Measurements from ENCODE around the gene SLC12A8.

SLC12A8 gene

GRCh38 chr3:125061170-125061569 lies 151.4 kb downstream of the SLC12A8 start:
- Histone ChIP-seq H3K9me3 (ENCODE audit: control extremely low read depth in 1 of 5, control insufficient read depth in 4 of 5, insufficient read depth in 2 of 5, low read depth in 1 of 5, low read length in 4 of 5) (peaks cover 0 to 2% (median 0%) of the 10 kb centered on the region in 5 experiments), H3K27ac (ENCODE audit: insufficient read depth in 1 of 2, low read depth in 1 of 2, low read length in 2 of 2, poor library complexity in 1 of 2, severe bottlenecking in 2 of 2) (no peak overlapping the region), H3K27me3 (replicated peaks in 2 of 5; ENCODE audit: control insufficient read depth in 4 of 5, insufficient read depth in 5 of 5, low read length in 4 of 5) (peaks cover 0 to 4% (median 0%) of the 10 kb centered on the region in 5 experiments), H3K36me3 (ENCODE audit: control insufficient read depth in 4 of 4, insufficient read depth in 4 of 4, low read length in 3 of 4) (no peaks in the 10 kb centered on the region), H3K4me1 (ENCODE audit: control extremely low read depth in 1 of 4, control insufficient read depth in 4 of 4, insufficient read depth in 4 of 4, low read length in 3 of 4) (peaks cover 0 to 4% (median 4%) of the 10 kb centered on the region in 4 experiments), H3K4me3 (ENCODE audit: control insufficient read depth in 1 of 7, extremely low read depth in 1 of 7, insufficient read depth in 4 of 7, low read depth in 2 of 7, low read length in 6 of 7) (no peak overlapping the region)
- ChIA-PET POLR2A (no interaction called here), CTCF (no interaction called here)
- no peak for DNase-seq
- 91% methylated on average over 4 of the region's 4 CpGs for WGBS (ENCODE audit: insufficient coverage)

GRCh38 chr3:125059488-125060245 lies 152.9 kb downstream of the SLC12A8 start:
- H3K36me3 ChIP-seq (ENCODE audit: control insufficient read depth in 4 of 4, insufficient read depth in 4 of 4, low read length in 3 of 4), result no peaks in the 10 kb centered on the region
- H3K27me3 ChIP-seq (replicated peaks in 2 of 5; ENCODE audit: control insufficient read depth in 4 of 5, insufficient read depth in 5 of 5, low read length in 4 of 5), result peaks cover 0 to 4% (median 0%) of the 10 kb centered on the region in 5 experiments
- peaks cover 0 to 12% (median 10%) of the 10 kb centered on the region in 4 experiments for H3K4me1 ChIP-seq (ENCODE audit: control extremely low read depth in 1 of 4, control insufficient read depth in 4 of 4, insufficient read depth in 4 of 4, low read length in 3 of 4)
- POLR2A ChIA-PET, result no interaction called here
- 91% methylated on average over 6 of the region's 7 CpGs for WGBS (ENCODE audit: insufficient coverage)
- CTCF ChIA-PET, result no interaction called here
- H3K4me3 ChIP-seq (ENCODE audit: control insufficient read depth in 1 of 7, extremely low read depth in 1 of 7, insufficient read depth in 4 of 7, low read depth in 2 of 7, low read length in 6 of 7), result no peak overlapping the region
- H3K27ac ChIP-seq (ENCODE audit: insufficient read depth in 1 of 2, low read depth in 1 of 2, low read length in 2 of 2, poor library complexity in 1 of 2, severe bottlenecking in 2 of 2), result no peak overlapping the region
- H3K9me3 ChIP-seq (ENCODE audit: control extremely low read depth in 1 of 5, control insufficient read depth in 4 of 5, insufficient read depth in 2 of 5, low read depth in 1 of 5, low read length in 4 of 5), result peaks cover 0 to 2% (median 0%) of the 10 kb centered on the region in 5 experiments
- DNase-seq, result no peak

GRCh38 chr3:125058959-125059358 lies 153.6 kb downstream of the SLC12A8 start:
- 93% methylated on average over 3 of the region's 3 CpGs for WGBS (ENCODE audit: insufficient coverage)
- H3K36me3 ChIP-seq (ENCODE audit: control insufficient read depth in 4 of 4, insufficient read depth in 4 of 4, low read length in 3 of 4), result no peaks in the 10 kb centered on the region
- no peak overlapping the region for H3K27ac ChIP-seq (ENCODE audit: insufficient read depth in 1 of 2, low read depth in 1 of 2, low read length in 2 of 2, poor library complexity in 1 of 2, severe bottlenecking in 2 of 2)
- H3K4me1 ChIP-seq (ENCODE audit: control extremely low read depth in 1 of 4, control insufficient read depth in 4 of 4, insufficient read depth in 4 of 4, low read length in 3 of 4), result peaks cover 0 to 19% (median 15%) of the 10 kb centered on the region in 4 experiments
- H3K4me3 ChIP-seq (ENCODE audit: control insufficient read depth in 1 of 7, extremely low read depth in 1 of 7, insufficient read depth in 4 of 7, low read depth in 2 of 7, low read length in 6 of 7), result no peak overlapping the region
- CTCF ChIA-PET, result interaction anchor here (0.7 to 0.8 kb wide), 2 partner anchors 10 to 14 kb away, joined by 3 read pairs; no protein-coding TSS in a partner anchor
- no peaks in the 10 kb centered on the region for H3K9me3 ChIP-seq (ENCODE audit: control extremely low read depth in 1 of 5, control insufficient read depth in 4 of 5, insufficient read depth in 2 of 5, low read depth in 1 of 5, low read length in 4 of 5)
- H3K27me3 ChIP-seq (replicated peaks in 2 of 5; ENCODE audit: control insufficient read depth in 4 of 5, insufficient read depth in 5 of 5, low read length in 4 of 5), result peaks cover 0 to 4% (median 0%) of the 10 kb centered on the region in 5 experiments
- POLR2A ChIA-PET, result no interaction called here
- DNase-seq, result no peak

GRCh38 chr3:125058529-125058928 lies 154.0 kb downstream of the SLC12A8 start:
- ChIA-PET POLR2A (no interaction called here), CTCF (interaction anchor here (0.7 to 0.8 kb wide), 2 partner anchors 11 to 14 kb away, joined by 3 read pairs; no protein-coding TSS in a partner anchor)
- WGBS (ENCODE audit: insufficient coverage), result 97% methylated on average over 3 of the region's 3 CpGs
- Histone ChIP-seq H3K4me1 (ENCODE audit: control extremely low read depth in 1 of 4, control insufficient read depth in 4 of 4, insufficient read depth in 4 of 4, low read length in 3 of 4) (peaks cover 0 to 22% (median 16%) of the 10 kb centered on the region in 4 experiments), H3K27me3 (replicated peaks in 2 of 5; ENCODE audit: control insufficient read depth in 4 of 5, insufficient read depth in 5 of 5, low read length in 4 of 5) (peaks cover 0 to 4% (median 0%) of the 10 kb centered on the region in 5 experiments), H3K9me3 (ENCODE audit: control extremely low read depth in 1 of 5, control insufficient read depth in 4 of 5, insufficient read depth in 2 of 5, low read depth in 1 of 5, low read length in 4 of 5) (no peaks in the 10 kb centered on the region), H3K36me3 (ENCODE audit: control insufficient read depth in 4 of 4, insufficient read depth in 4 of 4, low read length in 3 of 4) (no peaks in the 10 kb centered on the region), H3K27ac (ENCODE audit: insufficient read depth in 1 of 2, low read depth in 1 of 2, low read length in 2 of 2, poor library complexity in 1 of 2, severe bottlenecking in 2 of 2) (no peak overlapping the region), H3K4me3 (ENCODE audit: control insufficient read depth in 1 of 7, extremely low read depth in 1 of 7, insufficient read depth in 4 of 7, low read depth in 2 of 7, low read length in 6 of 7) (no peak overlapping the region)
- no peak for DNase-seq

GRCh38 chr3:125057186-125057850 lies 155.2 kb downstream of the SLC12A8 start:
- H3K4me1 ChIP-seq (ENCODE audit: control extremely low read depth in 1 of 4, control insufficient read depth in 4 of 4, insufficient read depth in 4 of 4, low read length in 3 of 4), result peaks cover 0 to 32% (median 24%) of the 10 kb centered on the region in 4 experiments
- ChIA-PET POLR2A (no interaction called here), CTCF (interaction anchor here (1.0 kb wide), 1 partner anchor 61 kb away, joined by 3 read pairs; no protein-coding TSS in a partner anchor)
- no peaks in the 10 kb centered on the region for H3K36me3 ChIP-seq (ENCODE audit: control insufficient read depth in 4 of 4, insufficient read depth in 4 of 4, low read length in 3 of 4)
- 93% methylated on average over 1 of the region's 3 CpGs for WGBS (ENCODE audit: insufficient coverage)
- no peak for DNase-seq
- no peak overlapping the region for H3K4me3 ChIP-seq (ENCODE audit: control insufficient read depth in 1 of 7, extremely low read depth in 1 of 7, insufficient read depth in 4 of 7, low read depth in 2 of 7, low read length in 6 of 7)
- peaks cover 0 to 4% (median 0%) of the 10 kb centered on the region in 5 experiments for H3K27me3 ChIP-seq (replicated peaks in 2 of 5; ENCODE audit: control insufficient read depth in 4 of 5, insufficient read depth in 5 of 5, low read length in 4 of 5)
- H3K27ac ChIP-seq (ENCODE audit: insufficient read depth in 1 of 2, low read depth in 1 of 2, low read length in 2 of 2, poor library complexity in 1 of 2, severe bottlenecking in 2 of 2), result no peak overlapping the region
- no peaks in the 10 kb centered on the region for H3K9me3 ChIP-seq (ENCODE audit: control extremely low read depth in 1 of 5, control insufficient read depth in 4 of 5, insufficient read depth in 2 of 5, low read depth in 1 of 5, low read length in 4 of 5)

- Histone ChIP-seq H3K4me3 (ENCODE audit: control insufficient read depth in 1 of 7, extremely low read depth in 1 of 7, insufficient read depth in 4 of 7, low read depth in 2 of 7, low read length in 6 of 7) (peak within 1 kb of the TSS; percentile 54 to 97 (median 87)), H3K36me3 (ENCODE audit: control insufficient read depth in 4 of 4, insufficient read depth in 4 of 4, low read length in 3 of 4) (no peaks in the 10 kb centered on the region), H3K27me3 (replicated peaks in 2 of 5; ENCODE audit: control insufficient read depth in 4 of 5, insufficient read depth in 5 of 5, low read length in 4 of 5) (peaks cover 0 to 4% (median 0%) of the 10 kb centered on the region in 5 experiments), H3K27ac (ENCODE audit: insufficient read depth in 1 of 2, low read depth in 1 of 2, low read length in 2 of 2, poor library complexity in 1 of 2, severe bottlenecking in 2 of 2) (no peak within 1 kb of the TSS), H3K4me1 (ENCODE audit: control extremely low read depth in 1 of 4, control insufficient read depth in 4 of 4, insufficient read depth in 4 of 4, low read length in 3 of 4) (peaks cover 2 to 44% (median 35%) of the 10 kb centered on the region in 4 experiments), H3K9me3 (ENCODE audit: control extremely low read depth in 1 of 5, control insufficient read depth in 4 of 5, insufficient read depth in 2 of 5, low read depth in 1 of 5, low read length in 4 of 5) (no peaks in the 10 kb centered on the region)
- DNase-seq, result peak; percentile 48 to 72 (median 65)
- WGBS (ENCODE audit: insufficient coverage), result 5% methylated on average over 52 of the region's 67 CpGs
- CTCF ChIA-PET, result no interaction called here
- POLR2A ChIA-PET, result no interaction called here
These were observed 156.4 kb downstream of the SLC12A8 start, which contains the start of gene HEG1 for GRCh38 chr3:125055913-125056745. TSS of gene HEG1 (minus strand) at chr3:125055997. CDS start at chr3:125055890, 107 bp downstream.
